Panc1 (cell line): ENCODE results near the gene SRP68.

ENCODE experiments used
- POLR2AphosphoS5 ChIP-seq: IDR thresholded peaks from 2 replicates; pipeline ENCODE4 v1.6.1; 2012; ENCODE audit warnings: mild to moderate bottlenecking, low read depth, low read length, moderate library complexity
- REST ChIP-seq, 2 experiments: IDR thresholded peaks; 2 replicates each; pipeline ENCODE4 v1.6.1; 2011 to 2012; ENCODE audit warnings: low read depth in 2 of 2, control low read depth in 1 of 2, low read length in 1 of 2, mild to moderate bottlenecking in 1 of 2, moderate library complexity in 1 of 2; ENCODE audit not compliant: insufficient read depth in 1 of 2
- TF ChIP-seq, protein P1 (sequence below): fragments of 450-650 bp; IDR thresholded peaks from 2 replicates; pipeline ENCODE4 v1.5.1; 2017; ENCODE audit warnings: mild to moderate bottlenecking

GRCh38 chr17:76032780-76033108, 39.6 kb downstream of the SRP68 start:
- TF ChIP-seq, protein P1, sequence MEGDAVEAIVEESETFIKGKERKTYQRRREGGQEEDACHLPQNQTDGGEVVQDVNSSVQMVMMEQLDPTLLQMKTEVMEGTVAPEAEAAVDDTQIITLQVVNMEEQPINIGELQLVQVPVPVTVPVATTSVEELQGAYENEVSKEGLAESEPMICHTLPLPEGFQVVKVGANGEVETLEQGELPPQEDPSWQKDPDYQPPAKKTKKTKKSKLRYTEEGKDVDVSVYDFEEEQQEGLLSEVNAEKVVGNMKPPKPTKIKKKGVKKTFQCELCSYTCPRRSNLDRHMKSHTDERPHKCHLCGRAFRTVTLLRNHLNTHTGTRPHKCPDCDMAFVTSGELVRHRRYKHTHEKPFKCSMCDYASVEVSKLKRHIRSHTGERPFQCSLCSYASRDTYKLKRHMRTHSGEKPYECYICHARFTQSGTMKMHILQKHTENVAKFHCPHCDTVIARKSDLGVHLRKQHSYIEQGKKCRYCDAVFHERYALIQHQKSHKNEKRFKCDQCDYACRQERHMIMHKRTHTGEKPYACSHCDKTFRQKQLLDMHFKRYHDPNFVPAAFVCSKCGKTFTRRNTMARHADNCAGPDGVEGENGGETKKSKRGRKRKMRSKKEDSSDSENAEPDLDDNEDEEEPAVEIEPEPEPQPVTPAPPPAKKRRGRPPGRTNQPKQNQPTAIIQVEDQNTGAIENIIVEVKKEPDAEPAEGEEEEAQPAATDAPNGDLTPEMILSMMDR, result no peak
- TF ChIP-seq POLR2AphosphoS5 (no peak), REST (IDR thresholded peaks at IDR 0.05; ENCODE audit: insufficient read depth in 1 of 2, low read depth in 2 of 2, low read length in 1 of 2) (no peak)
